K562 (cell line): ENCODE data around the gene ACP4. TPM values are rescaled to one million over a fixed set of nuclear protein-coding genes. Genes with fewer than 3 reads are reported as not detected.

Experiments
- ATAC-seq: fragments of 200-7000 bp; cut with Tn5 transposase; 3 replicates; pipeline ENCODE4 v1.9.1; 2020; ENCODE audit warnings: moderate library complexity
- BruUV-seq: library from RNA; stranded (reverse); fragments of 400-500 nt; replicated peaks from 2 replicates; lab custom pipeline; 2021; lab: Mats Ljungman, UMichigan
- CTCF ChIA-PET: fragments of 300-600 bp; formaldehyde crosslinking; extraction: SDS; loops from one replicate; lab custom pipeline; 2021; ENCODE audit warnings: low intra/inter-chr PET ratio; lab: Yijun Ruan, JAX
- POLR2A ChIA-PET: fragments of 300-600, 350-650 bp; sonication (Branson Sonifier 250); formaldehyde crosslinking; extraction: SDS; loops from one replicate; lab custom pipeline; 2021; ENCODE audit warnings: antibody characterized with exemption, inconsistent platforms; lab: Yijun Ruan, JAX
- DNase-seq, 4 experiments: peaks; one replicate each; pipeline versions ENCODE4 v3.0.0 to v3.0.0-alpha.2; 2011 to 2018; ENCODE audit warnings: low spot score in 3 of 4, mixed read lengths in 3 of 4; ENCODE audit errors: extremely low read depth in 1 of 4
- FAIRE-seq: peaks from 2 replicates; lab custom pipeline; 2011; peaks lifted over from hg19 to GRCh38; lab: Jason Lieb, UNC
- H2AFZ ChIP-seq: 2 replicates; pipeline ENCODE4 v1.6.0; 2011; ENCODE audit warnings: low read depth, low read length, control low read depth, inconsistent platforms
- H3K27ac ChIP-seq: fragments of 200-600 bp; 3 replicates; pipeline ENCODE4 v1.8.0; 2011; ENCODE audit warnings: low read depth, mild to moderate bottlenecking, control low read depth, inconsistent platforms, low read length, moderate library complexity, mixed read lengths; ENCODE audit errors: extremely low read depth
- H3K27me3 ChIP-seq, 2 experiments: fragments of 300-600 bp in 1 of 2; 2 replicates in 1 of 2; 3 replicates in 1 of 2; pipeline versions ENCODE4 v1.6.0 to v1.8.0; 2011; ENCODE audit warnings: inconsistent platforms in 2 of 2, low read length in 2 of 2, mild to moderate bottlenecking in 1 of 2, mixed read lengths in 1 of 2, moderate library complexity in 1 of 2; ENCODE audit not compliant: control insufficient read depth in 2 of 2, insufficient read depth in 2 of 2
- H3K36me3 ChIP-seq: fragments of 300-600 bp; 3 replicates; pipeline ENCODE4 v1.8.0; 2011; ENCODE audit warnings: mild to moderate bottlenecking, low read length, inconsistent platforms; ENCODE audit not compliant: control insufficient read depth, insufficient read depth
- H3K4me1 ChIP-seq, 2 experiments: fragments of 200-600 bp in 1 of 2; replicated peaks in 1 of 2; 2 replicates in 1 of 2; 3 replicates in 1 of 2; pipeline versions ENCODE4 v1.5.1 to v1.8.0; 2011; ENCODE audit warnings: inconsistent platforms in 2 of 2, low read length in 2 of 2, mild to moderate bottlenecking in 1 of 2, mixed read lengths in 1 of 2, moderate library complexity in 1 of 2; ENCODE audit not compliant: control insufficient read depth in 2 of 2, insufficient read depth in 2 of 2
- H3K4me2 ChIP-seq: 2 replicates; pipeline ENCODE4 v1.6.1; 2011; ENCODE audit warnings: low read length, control low read depth, inconsistent platforms, mixed read lengths; ENCODE audit not compliant: insufficient read depth
- H3K4me3 ChIP-seq: fragments of 200-600 bp; sonication (generic), shearing (Covaris generic); 2 replicates; pipeline ENCODE4 v1.5.1; 2016; ENCODE audit warnings: control low read depth, inconsistent platforms
- H3K79me2 ChIP-seq: fragments of 200-600 bp; 3 replicates; pipeline ENCODE4 v1.8.0; 2011; ENCODE audit warnings: low read length, inconsistent platforms; ENCODE audit not compliant: control insufficient read depth, insufficient read depth
- H3K9ac ChIP-seq, 2 experiments: 2 replicates each; pipeline versions ENCODE4 v1.6.0 to v1.6.1; 2011; ENCODE audit warnings: low read depth in 2 of 2, low read length in 2 of 2, control low read depth in 1 of 2, inconsistent platforms in 1 of 2, mild to moderate bottlenecking in 1 of 2, mixed read lengths in 1 of 2; ENCODE audit not compliant: insufficient read depth in 1 of 2
- H3K9me1 ChIP-seq: one replicate; pipeline ENCODE4 v1.6.0; 2011; ENCODE audit warnings: inconsistent platforms, mild to moderate bottlenecking, low read length, moderate library complexity; ENCODE audit not compliant: control insufficient read depth, insufficient read depth
- H3K9me3 ChIP-seq: replicated peaks from 2 replicates; pipeline ENCODE4 v1.5.1; 2011; ENCODE audit warnings: low read depth, low read length, inconsistent platforms; ENCODE audit not compliant: control insufficient read depth, insufficient read depth
- H4K20me1 ChIP-seq: replicated peaks from 2 replicates; pipeline ENCODE4 v1.6.1; 2011; ENCODE audit warnings: low read length, inconsistent platforms, mixed read lengths; ENCODE audit not compliant: control insufficient read depth, insufficient read depth
- ASH1L ChIP-seq: fragments of 450-650 bp; IDR thresholded peaks from 2 replicates; pipeline ENCODE4 v1.6.1; 2018; ENCODE audit warnings: borderline replicate concordance, mild to moderate bottlenecking, low read depth; ENCODE audit not compliant: partially characterized antibody
- CREB3L1 ChIP-seq: fragments of 450-650 bp; IDR thresholded peaks from 2 replicates; pipeline ENCODE4 v1.6.1; 2014; ENCODE audit warnings: low read depth, mild to moderate bottlenecking, moderate library complexity, borderline replicate concordance
- ELF1 ChIP-seq: fragments of 200-800 bp; sonication (Bioruptor generic); IDR thresholded peaks from 2 replicates; pipeline ENCODE4 v1.6.1; 2016; ENCODE audit warnings: missing genetic modification characterization, missing compliant biosample characterization
- FOS ChIP-seq: IDR thresholded peaks from 3 replicates; pipeline ENCODE4 v1.6.1; 2011; ENCODE audit not compliant: insufficient read length; ENCODE audit errors: extremely low read depth
- MCM7 ChIP-seq, 2 experiments: fragments of 450-650 bp; IDR thresholded peaks; 2 replicates each; pipeline ENCODE4 v1.6.1; 2016 to 2018
- MEIS2 ChIP-seq: fragments of 450-650 bp; IDR thresholded peaks from 2 replicates; pipeline ENCODE4 v1.6.1; 2014; ENCODE audit warnings: mild to moderate bottlenecking; ENCODE audit not compliant: partially characterized antibody
- NFYB ChIP-seq: IDR thresholded peaks from 2 replicates; pipeline ENCODE4 v1.6.1; 2011; ENCODE audit warnings: mild to moderate bottlenecking, moderate library complexity; ENCODE audit not compliant: insufficient read length; ENCODE audit errors: extremely low read depth
- PCBP1 ChIP-seq: fragments of 200-400 bp; formaldehyde crosslinking; IDR thresholded peaks from 2 replicates; pipeline ENCODE4 v1.6.1; 2018; ENCODE audit warnings: mild to moderate bottlenecking, low read depth, low read length; ENCODE audit not compliant: poor library complexity, severe bottlenecking
- TEAD4 ChIP-seq, 2 experiments: sonication (generic) in 1 of 2; formaldehyde crosslinking in 1 of 2; IDR thresholded peaks; 2 replicates each; pipeline versions ENCODE4 v1.6.1 to v1.8.0; 2012 to 2022; ENCODE audit warnings: borderline replicate concordance in 1 of 2, inconsistent platforms in 1 of 2, low read length in 1 of 2, mild to moderate bottlenecking in 1 of 2, missing genetic modification reagents in 1 of 2
- TFE3 ChIP-seq: fragments of 450-650 bp; formaldehyde crosslinking; IDR thresholded peaks from 2 replicates; pipeline ENCODE4 v1.4.0; 2020; ENCODE audit warnings: mild to moderate bottlenecking, mixed read lengths
- TOE1 ChIP-seq, 2 experiments: fragments of 450-650 bp in 1 of 2; sonication (generic) in 1 of 2; formaldehyde crosslinking in 1 of 2; IDR thresholded peaks; 2 replicates each; pipeline versions ENCODE4 v1.7.1 to v1.8.0; 2016 to 2022; ENCODE audit warnings: borderline replicate concordance in 2 of 2, mild to moderate bottlenecking in 2 of 2, antibody characterized with exemption in 1 of 2, inconsistent platforms in 1 of 2, low read depth in 1 of 2, missing genetic modification reagents in 1 of 2, moderate library complexity in 1 of 2
- USF2 ChIP-seq: sonication (generic); formaldehyde crosslinking; IDR thresholded peaks from 2 replicates; pipeline ENCODE4 v1.5.0; 2020; ENCODE audit warnings: missing genetic modification reagents
- ZNF395 ChIP-seq: fragments of 200-800 bp; sonication (Bioruptor generic); IDR thresholded peaks from 2 replicates; pipeline ENCODE4 v1.6.1; 2017; ENCODE audit warnings: missing genetic modification characterization, missing compliant biosample characterization
- WGBS: fragments of 100-300 bp; shearing (Covaris generic); methylation state at CpG from one replicate; pipeline ENCODE4 v1.1.6; 2016; ENCODE audit warnings: low coverage, mixed read lengths; ENCODE audit not compliant: insufficient coverage; ENCODE audit errors: missing lambda C conversion rate; 5-methylcytosine and 5-hydroxymethylcytosine counted together
- in situ Hi-C: fragments of 300-500 bp; cut with MboI; formaldehyde crosslinking; loops from 4 replicates; pipeline ENCODE4 v1.15.0; 2018; ENCODE audit warnings: inconsistent platforms, mixed read lengths
- intact Hi-C: fragments of 100-400 bp; cut with micrococcal nuclease; formaldehyde crosslinking; loops from 2 replicates; pipeline ENCODE4 v1.14.2; 2022
- polyA plus RNA-seq, 8 experiments: library from polyadenylated mRNA; depleted of rRNA in 4 of 8; stranded (reverse) in 5 of 8; unstranded in 3 of 8; fragments of >200 nt; fragmentation: Nextera tagmentation in 2 of 8; fragmentation: Illumina TruSeq in 1 of 8; extraction: Ambion mirVana in 2 of 8; extraction: Trizol in 1 of 8; gene quantifications; 2 replicates each; pipeline versions ENCODE4 v1.2.1 to v1.2.3, GENCODE V29; 2011 to 2014; ENCODE audit warnings: inconsistent platforms in 1 of 8, missing spikeins in 1 of 8
- total RNA-seq, 7 experiments: library from RNA; depleted of rRNA in 6 of 7; stranded (reverse); fragments of >200 nt in 6 of 7; fragmentation: Illumina TruSeq in 2 of 7; extraction: Trizol in 2 of 7; gene quantifications; 2 replicates each; pipeline versions ENCODE4 v1.2.1 to v1.2.3, GENCODE V29; 2011 to 2021; ENCODE audit warnings: low replicate concordance in 1 of 7
- TF ChIP-seq, protein P1 (sequence below): sonication (generic); formaldehyde crosslinking; IDR thresholded peaks from 2 replicates; pipeline ENCODE4 v1.8.0; 2022; ENCODE audit warnings: missing genetic modification reagents, mild to moderate bottlenecking, moderate library complexity, borderline replicate concordance

The ACP4 gene
- total and polyA plus RNA-seq, 9 of the 15 experiments (the other 6 are each of a cell fraction or from before 2014, with no cell fraction given) = not detected

- POLR2A ChIA-PET = interaction anchor here (1.7 kb wide), 1 partner anchor 24 kb away, joined by 6 read pairs; no protein-coding TSS in a partner anchor
- intact Hi-C loops = no loop called here
- peak; percentile 77 for FAIRE-seq
- TF ChIP-seq MEIS2 (no peak), ASH1L (peak; percentile 33), ELF1 (tag) (0 out of 2 replicates have a peak, but pooled peaks have one; percentile 24), USF2 (CRISPR knock-in tag) (peak; percentile 94), MCM7 (IDR thresholded peaks at IDR 0.05) (no peak), TEAD4 (IDR thresholded peaks at IDR 0.05; ENCODE audit: low read length) (0 out of 2 replicates have a peak, but pooled peaks have one; percentile 17), TEAD4 (CRISPR knock-in tag; IDR thresholded peaks at IDR 0.05; ENCODE audit: borderline replicate concordance) (no peak), NFYB (peak; percentile 100), TOE1 (IDR thresholded peaks at IDR 0.05; ENCODE audit: borderline replicate concordance) (peak; percentile 59; the same call in 1 of the 2 replicates), TOE1 (CRISPR knock-in tag; IDR thresholded peaks at IDR 0.05; ENCODE audit: borderline replicate concordance, low read depth) (no peak), PCBP1 (no peak), ZNF395 (CRISPR knock-in tag) (0 out of 2 replicates have a peak, but pooled peaks have one; percentile 32), CREB3L1 (peak; percentile 36; the same call in 1 of the 2 replicates), TFE3 (peak; percentile 35; the same call in 1 of the 2 replicates), FOS (peak; percentile 84)
- TF ChIP-seq, protein P1, sequence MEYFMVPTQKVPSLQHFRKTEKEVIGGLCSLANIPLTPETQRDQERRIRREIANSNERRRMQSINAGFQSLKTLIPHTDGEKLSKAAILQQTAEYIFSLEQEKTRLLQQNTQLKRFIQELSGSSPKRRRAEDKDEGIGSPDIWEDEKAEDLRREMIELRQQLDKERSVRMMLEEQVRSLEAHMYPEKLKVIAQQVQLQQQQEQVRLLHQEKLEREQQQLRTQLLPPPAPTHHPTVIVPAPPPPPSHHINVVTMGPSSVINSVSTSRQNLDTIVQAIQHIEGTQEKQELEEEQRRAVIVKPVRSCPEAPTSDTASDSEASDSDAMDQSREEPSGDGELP (CRISPR knock-in tag) = no peak
Measured at GRCh38 chr19:50772476-50772875, 17.7 kb upstream of the ACP4 start.

More at GRCh38 chr19:50772476-50772875, 17.7 kb upstream of the ACP4 start:
- Histone ChIP-seq H3K9me3 (no peaks in the 10 kb centered on the region), H3K79me2 (no peaks in the 10 kb centered on the region), H3K36me3 (no peaks in the 10 kb centered on the region), H3K4me2 (peak overlapping the region; percentile 14; the same call in 1 of the 2 replicates), H3K9me1 (no peaks in the 10 kb centered on the region), H3K27ac (no peak overlapping the region; the same call in 1 of the 3 replicates), H4K20me1 (no peaks in the 10 kb centered on the region), H3K4me1 (peaks cover 14 to 22% of the 10 kb centered on the region in 2 experiments), H3K4me3 (no peak overlapping the region), H2AFZ (peak overlapping the region; percentile 86), H3K9ac (no peak overlapping the region), H3K27me3 (no peaks in the 10 kb centered on the region)
- CTCF ChIA-PET = no interaction called here
- DNase-seq (peak; percentile 66 to 90 (median 82)), ATAC-seq (peak; percentile 91)
- 0% methylated on average over 2 of the region's 2 CpGs for WGBS
- in situ Hi-C loops = no loop called here
- no TSS peak for BruUV-seq
